Lung (tissue), 12 donors: ENCODE measurements around the gene GNAO1. TPM values are rescaled to one million over a fixed set of nuclear protein-coding genes. Genes with fewer than 3 reads are reported as not detected.
A peak's percentile ranks its signal among the peaks of the same experiment; 100 is the strongest.

Experiments used
- ATAC-seq: fragments of 200-7000 bp; cut with Tn5 transposase; one replicate; pipeline ENCODE4 v1.9.1; 2020; ENCODE audit warnings: moderate number of reproducible peaks; ENCODE audit not compliant: insufficient read depth, low FRiP score
- DNase-seq, 3 donors: peaks; one replicate each; pipeline ENCODE4 v3.0.0-alpha.2; 2013 to 2017
- H3K27ac ChIP-seq, 2 donors: one replicate each; pipeline ENCODE4 v1.5.1; 2013; ENCODE audit warnings: mild to moderate bottlenecking in 2 of 2, moderate library complexity in 2 of 2, control low read depth in 1 of 2, inconsistent platforms in 1 of 2, low read depth in 1 of 2, low read length in 1 of 2
- H3K27me3 ChIP-seq, 3 donors: one replicate each; pipeline ENCODE4 v1.5.1; 2013; ENCODE audit warnings: low read length in 2 of 3; ENCODE audit not compliant: control insufficient read depth in 3 of 3, insufficient read depth in 3 of 3
- H3K36me3 ChIP-seq, 4 donors: one replicate each; pipeline ENCODE4 v1.5.1; 2013; ENCODE audit warnings: low read length in 4 of 4, mild to moderate bottlenecking in 1 of 4, moderate library complexity in 1 of 4; ENCODE audit not compliant: control insufficient read depth in 4 of 4, insufficient read depth in 4 of 4
- H3K4me1 ChIP-seq, 5 donors: one replicate each; pipeline ENCODE4 v1.5.1; 2013; ENCODE audit warnings: low read length in 5 of 5, mild to moderate bottlenecking in 2 of 5, moderate library complexity in 1 of 5; ENCODE audit not compliant: control insufficient read depth in 5 of 5, insufficient read depth in 5 of 5
- H3K4me3 ChIP-seq: one replicate; pipeline ENCODE4 v1.5.1; 2013; ENCODE audit warnings: mild to moderate bottlenecking, control low read depth, moderate library complexity
- H3K9ac ChIP-seq, 2 donors: one replicate each; pipeline ENCODE4 v1.5.1; 2013; ENCODE audit warnings: low read length in 2 of 2, control low read depth in 1 of 2; ENCODE audit not compliant: insufficient read depth in 1 of 2
- H3K9me3 ChIP-seq, 4 donors: one replicate each; pipeline ENCODE4 v1.5.1; 2013; ENCODE audit warnings: low read length in 3 of 4, mild to moderate bottlenecking in 1 of 4, moderate library complexity in 1 of 4; ENCODE audit not compliant: control insufficient read depth in 4 of 4, insufficient read depth in 3 of 4
- WGBS, 2 donors: extraction: QIAGEN DNeasy Blood & Tissue Kit; methylation state at CpG; one replicate each; pipeline ENCODE4 v1.1.7; 2013; 5-methylcytosine and 5-hydroxymethylcytosine counted together
- polyA plus RNA-seq, 2 donors: library from polyadenylated mRNA; stranded (reverse); fragments of 200-250 nt; gene quantifications; one replicate each; pipeline ENCODE4 v1.2.1, GENCODE V29; 2013
- total RNA-seq, 2 donors: library from RNA; depleted of rRNA in 1 of 2; stranded (reverse); fragments of >200 nt in 1 of 2; gene quantifications; one replicate each; pipeline ENCODE4 v1.2.1, GENCODE V29; 2014 to 2021
- TF ChIP-seq, protein P1 (sequence below): IDR thresholded peaks from 2 replicates; pipeline ENCODE4 v1.5.1; 2012; ENCODE audit warnings: mild to moderate bottlenecking; ENCODE audit errors: control extremely low read depth, extremely low read depth
- donor health status: control.
- donor health status: control.
- donor health status: Bipolar disorder and iron deficiency.
- donor health status: healthy.
- donor health status: DM: yes; HTN: yes; CAD: no.

GNAO1 gene
- total and polyA plus RNA-seq, 4 donors = 0.33 to 5.2 (median 0.76) TPM

DNA sequence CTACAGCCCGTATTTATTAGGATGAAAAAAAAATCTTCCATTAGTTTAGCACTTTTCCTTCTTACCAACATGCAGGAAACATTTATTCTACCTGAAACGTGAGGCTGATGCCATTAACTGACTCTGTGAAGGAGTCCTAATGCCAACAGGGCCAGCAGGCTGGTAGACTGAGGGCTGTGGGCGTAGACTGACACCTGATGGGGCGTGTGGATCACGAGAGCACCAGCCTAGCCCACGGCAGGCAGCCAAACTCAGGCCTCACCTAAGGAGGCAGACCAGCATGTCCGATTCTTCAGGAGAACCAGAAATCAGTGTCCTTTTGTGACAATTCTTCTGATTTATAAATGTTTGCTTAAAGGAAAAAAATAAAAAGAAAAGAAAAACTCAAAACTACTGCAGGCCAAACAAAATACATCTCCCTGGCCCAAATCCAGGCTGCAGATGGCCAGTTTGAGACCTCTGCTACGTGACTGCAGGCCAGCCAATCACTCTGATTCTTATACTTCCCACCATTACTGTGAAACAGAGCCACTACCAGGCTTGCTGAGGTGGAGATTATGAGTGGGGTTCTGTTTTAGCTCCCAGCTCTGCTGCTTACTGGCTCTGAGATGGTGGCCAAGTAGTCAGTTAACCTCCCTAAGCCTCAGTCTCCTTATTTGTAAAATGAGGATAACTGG is 66.5 kb downstream of the GNAO1 start:
- H3K4me1 ChIP-seq = peaks cover 2 to 92% (median 33%) of the 10 kb centered on the region in 5 donors
- DNase-seq (peak; percentile 79 to 92 (median 90)), ATAC-seq (no peak)
- H3K9me3 ChIP-seq = no peaks in the 10 kb centered on the region
- no peaks in the 10 kb centered on the region for H3K36me3 ChIP-seq
- no peak overlapping the region for H3K27ac ChIP-seq
- H3K27me3 ChIP-seq = no peaks in the 10 kb centered on the region
- H3K4me3 ChIP-seq = no peak overlapping the region
- no peak overlapping the region for H3K9ac ChIP-seq
- 78 to 86% methylated on average over 8 of the region's 8 CpGs for WGBS, 2 donors
- TF ChIP-seq, protein P1, sequence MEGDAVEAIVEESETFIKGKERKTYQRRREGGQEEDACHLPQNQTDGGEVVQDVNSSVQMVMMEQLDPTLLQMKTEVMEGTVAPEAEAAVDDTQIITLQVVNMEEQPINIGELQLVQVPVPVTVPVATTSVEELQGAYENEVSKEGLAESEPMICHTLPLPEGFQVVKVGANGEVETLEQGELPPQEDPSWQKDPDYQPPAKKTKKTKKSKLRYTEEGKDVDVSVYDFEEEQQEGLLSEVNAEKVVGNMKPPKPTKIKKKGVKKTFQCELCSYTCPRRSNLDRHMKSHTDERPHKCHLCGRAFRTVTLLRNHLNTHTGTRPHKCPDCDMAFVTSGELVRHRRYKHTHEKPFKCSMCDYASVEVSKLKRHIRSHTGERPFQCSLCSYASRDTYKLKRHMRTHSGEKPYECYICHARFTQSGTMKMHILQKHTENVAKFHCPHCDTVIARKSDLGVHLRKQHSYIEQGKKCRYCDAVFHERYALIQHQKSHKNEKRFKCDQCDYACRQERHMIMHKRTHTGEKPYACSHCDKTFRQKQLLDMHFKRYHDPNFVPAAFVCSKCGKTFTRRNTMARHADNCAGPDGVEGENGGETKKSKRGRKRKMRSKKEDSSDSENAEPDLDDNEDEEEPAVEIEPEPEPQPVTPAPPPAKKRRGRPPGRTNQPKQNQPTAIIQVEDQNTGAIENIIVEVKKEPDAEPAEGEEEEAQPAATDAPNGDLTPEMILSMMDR = no peak

DNA sequence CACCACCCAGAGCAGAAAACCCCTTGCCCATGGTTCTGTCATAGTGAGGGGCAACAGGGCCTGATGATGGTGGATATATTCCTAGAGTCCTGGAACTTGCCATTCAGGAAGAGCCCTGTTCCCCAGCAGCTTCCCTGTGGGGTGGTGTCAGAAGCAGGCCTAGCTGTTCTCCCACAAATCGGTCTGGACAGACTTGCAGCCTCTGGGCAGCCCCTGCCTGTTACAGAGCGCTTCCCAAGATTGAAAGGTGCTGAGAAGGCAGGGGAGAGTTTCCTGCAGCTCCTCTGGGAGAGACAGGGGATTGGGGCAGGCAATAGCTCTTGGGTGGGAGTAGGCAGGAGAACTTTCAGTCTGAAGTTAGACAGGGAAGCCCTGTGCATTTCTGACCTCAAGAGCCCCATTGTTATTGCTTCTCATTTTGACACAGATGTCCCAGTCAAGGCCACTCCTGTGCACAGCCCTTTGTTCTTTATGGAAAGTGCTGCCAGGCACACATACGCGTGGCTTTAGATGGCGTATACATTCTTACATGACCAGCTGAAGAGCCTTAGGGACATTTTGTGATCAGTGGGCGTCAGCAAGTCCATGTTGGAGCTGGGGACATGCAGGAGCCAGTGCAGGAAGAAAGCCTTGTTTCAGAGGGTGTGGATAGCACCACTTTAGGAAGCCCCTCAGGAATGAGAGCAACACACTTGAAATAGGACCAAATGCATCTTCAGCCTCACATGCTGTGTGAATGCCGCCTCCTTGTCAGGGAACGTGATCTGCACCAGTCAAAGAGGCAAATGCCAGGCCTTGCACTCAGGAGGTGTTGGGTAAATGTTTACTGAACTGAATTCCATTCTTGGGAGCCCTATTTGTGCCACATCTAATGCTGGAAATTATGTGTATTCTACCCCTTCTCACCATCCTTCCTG is 67.5 kb downstream of the GNAO1 start:
- DNase-seq (no peak), ATAC-seq (no peak)
- no peak overlapping the region for H3K27ac ChIP-seq
- TF ChIP-seq, protein P1 = no peak
- 80 to 92% methylated on average over 8 of the region's 8 CpGs for WGBS, 2 donors
- H3K4me3 ChIP-seq = no peak overlapping the region
- H3K9ac ChIP-seq = no peak overlapping the region
- no peaks in the 10 kb centered on the region for H3K27me3 ChIP-seq
- no peaks in the 10 kb centered on the region for H3K36me3 ChIP-seq
- peaks cover 2 to 92% (median 25%) of the 10 kb centered on the region in 5 donors for H3K4me1 ChIP-seq
- no peaks in the 10 kb centered on the region for H3K9me3 ChIP-seq

DNA sequence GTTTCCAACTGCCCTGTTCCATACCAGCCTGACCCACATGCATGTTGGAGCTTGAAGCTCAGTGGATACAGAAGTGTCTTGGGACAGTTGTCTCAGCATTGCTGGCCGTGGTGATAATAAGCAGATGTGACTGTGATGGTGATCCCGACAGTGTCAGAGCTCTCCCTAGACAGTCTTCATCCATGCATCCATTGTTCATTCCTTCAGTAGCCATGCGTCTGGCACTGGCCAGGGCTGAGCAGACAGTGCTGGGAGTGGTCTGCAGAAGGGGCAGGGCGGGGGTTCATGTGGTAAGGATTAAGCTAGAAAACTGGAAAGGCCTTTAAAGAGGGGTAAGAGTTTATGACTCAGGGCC is 68.1 kb downstream of the GNAO1 start:
- ATAC-seq = no peak
- Histone ChIP-seq H3K27me3 (no peaks in the 10 kb centered on the region), H3K9ac (no peak overlapping the region), H3K27ac (no peak overlapping the region), H3K36me3 (no peaks in the 10 kb centered on the region), H3K4me1 (peaks cover 2 to 92% (median 25%) of the 10 kb centered on the region in 5 donors), H3K9me3 (no peaks in the 10 kb centered on the region), H3K4me3 (no peak overlapping the region)
- TF ChIP-seq, protein P1 = no peak
- DNase-seq = no peak
- 85% methylated on average over 4 of the region's 4 CpGs for WGBS, 2 donors
